Ovary (tissue), 3 donors: ENCODE measurements around the gene RYR3.

Experiments
- EP300 ChIP-seq: sonication (generic); formaldehyde crosslinking; IDR thresholded peaks from one replicate; pipeline ENCODE4 v1.6.1; 2017; ENCODE audit warnings: antibody characterized with exemption
- POLR2A ChIP-seq: fragments of 450-650 bp; IDR thresholded peaks from one replicate; pipeline ENCODE4 v1.6.1; 2017; ENCODE audit warnings: antibody characterized with exemption, mild to moderate bottlenecking, moderate library complexity
- TF ChIP-seq, protein P1 (sequence below), 3 donors: fragments of 450-650 bp in 2 of 3; fragments of 200-600 bp in 1 of 3; IDR thresholded peaks; one replicate each; pipeline versions ENCODE4 v1.5.1 to v1.8.0; 2016 to 2022; ENCODE audit warnings: antibody characterized with exemption in 3 of 3, mild to moderate bottlenecking in 1 of 3
- donor health status: DM: no; HTN: no; CAD: no.

DNA sequence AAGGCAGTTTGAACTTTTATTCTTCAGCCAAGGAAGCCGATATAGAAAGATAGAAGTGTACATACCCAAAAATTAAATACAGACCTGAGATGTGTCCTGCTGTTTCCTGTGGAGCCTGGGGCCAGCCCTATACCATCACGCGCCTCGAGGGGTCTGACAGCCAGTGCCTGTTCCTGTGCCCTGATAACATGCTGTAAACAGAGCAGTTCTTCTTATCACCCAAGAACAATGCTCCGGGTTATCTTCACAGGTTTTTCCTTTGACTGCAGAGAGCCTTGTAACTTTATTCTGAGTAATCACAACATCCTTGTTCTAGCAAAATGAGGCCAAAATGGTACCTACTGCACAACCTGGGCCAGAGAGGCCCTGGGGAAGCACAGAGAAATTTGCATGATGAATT, 367.8 kb downstream of the RYR3 start:
- TF ChIP-seq, protein P1, sequence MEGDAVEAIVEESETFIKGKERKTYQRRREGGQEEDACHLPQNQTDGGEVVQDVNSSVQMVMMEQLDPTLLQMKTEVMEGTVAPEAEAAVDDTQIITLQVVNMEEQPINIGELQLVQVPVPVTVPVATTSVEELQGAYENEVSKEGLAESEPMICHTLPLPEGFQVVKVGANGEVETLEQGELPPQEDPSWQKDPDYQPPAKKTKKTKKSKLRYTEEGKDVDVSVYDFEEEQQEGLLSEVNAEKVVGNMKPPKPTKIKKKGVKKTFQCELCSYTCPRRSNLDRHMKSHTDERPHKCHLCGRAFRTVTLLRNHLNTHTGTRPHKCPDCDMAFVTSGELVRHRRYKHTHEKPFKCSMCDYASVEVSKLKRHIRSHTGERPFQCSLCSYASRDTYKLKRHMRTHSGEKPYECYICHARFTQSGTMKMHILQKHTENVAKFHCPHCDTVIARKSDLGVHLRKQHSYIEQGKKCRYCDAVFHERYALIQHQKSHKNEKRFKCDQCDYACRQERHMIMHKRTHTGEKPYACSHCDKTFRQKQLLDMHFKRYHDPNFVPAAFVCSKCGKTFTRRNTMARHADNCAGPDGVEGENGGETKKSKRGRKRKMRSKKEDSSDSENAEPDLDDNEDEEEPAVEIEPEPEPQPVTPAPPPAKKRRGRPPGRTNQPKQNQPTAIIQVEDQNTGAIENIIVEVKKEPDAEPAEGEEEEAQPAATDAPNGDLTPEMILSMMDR (IDR thresholded peaks at IDR 0.05), result no peak
- no peak for TF ChIP-seq POLR2A
- no peak for TF ChIP-seq EP300
